NCI-H128 (cell line): ENCODE results near the gene BRD7.

ENCODE experiments used
- DNase-seq: peaks from one replicate; lab custom pipeline; 2025; ENCODE audit not compliant: unreplicated experiment; lab: John Stamatoyannopoulos, UW

BRD7 gene

DNA sequence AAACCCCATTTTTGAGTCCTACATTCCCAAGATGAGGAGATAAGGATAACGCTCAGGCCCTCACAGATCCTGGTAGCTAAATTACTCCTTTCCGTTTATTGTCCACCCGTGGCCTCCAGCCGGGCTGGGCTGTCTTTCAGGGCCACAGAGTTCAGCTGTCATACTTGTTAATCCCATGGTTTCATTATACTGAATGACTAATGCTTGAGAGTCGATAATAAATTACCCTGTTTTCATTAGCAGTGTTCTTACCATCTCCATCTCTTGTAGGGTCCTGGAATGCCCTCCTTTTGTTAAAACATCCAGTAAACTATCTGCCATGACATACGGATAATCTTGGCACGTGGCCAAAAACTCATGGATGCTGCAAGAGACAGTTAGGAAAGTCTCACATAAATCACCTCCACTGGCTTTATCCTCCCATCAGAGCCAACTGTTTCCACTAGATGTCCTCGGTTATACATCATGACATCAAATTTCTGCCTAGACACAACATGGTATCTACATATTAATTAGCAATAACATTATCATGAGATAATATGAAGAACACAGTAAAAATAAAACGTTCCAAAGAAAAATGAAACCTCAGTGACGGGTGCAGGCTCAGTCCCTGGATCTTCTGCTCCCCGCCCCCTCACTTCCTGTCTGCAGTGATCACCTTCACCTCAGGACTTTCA, 45.3 kb downstream of the BRD7 start:
- no peak for DNase-seq

DNA sequence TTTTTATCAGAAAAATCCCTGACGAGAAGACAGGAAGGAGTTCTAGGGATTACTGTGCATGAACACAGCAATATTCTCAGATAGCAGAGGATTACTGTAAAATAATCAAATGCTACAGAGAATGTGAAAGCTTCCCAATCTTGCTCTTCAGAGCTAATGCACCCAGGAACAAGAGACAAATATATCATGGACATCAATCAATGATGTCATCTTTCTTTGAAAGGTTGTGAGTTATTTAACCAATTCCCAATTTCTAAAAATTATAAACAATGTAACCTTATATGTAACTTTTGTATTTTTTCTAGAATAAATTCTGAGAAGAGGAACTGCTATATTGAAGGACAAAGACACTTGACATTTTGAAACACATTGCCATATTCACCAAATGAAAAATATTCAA, 46.5 kb downstream of the BRD7 start:
- no peak for DNase-seq

GRCh38 chr16:50320310-50320709, 48.5 kb downstream of the BRD7 start:
- no peak for DNase-seq

DNA sequence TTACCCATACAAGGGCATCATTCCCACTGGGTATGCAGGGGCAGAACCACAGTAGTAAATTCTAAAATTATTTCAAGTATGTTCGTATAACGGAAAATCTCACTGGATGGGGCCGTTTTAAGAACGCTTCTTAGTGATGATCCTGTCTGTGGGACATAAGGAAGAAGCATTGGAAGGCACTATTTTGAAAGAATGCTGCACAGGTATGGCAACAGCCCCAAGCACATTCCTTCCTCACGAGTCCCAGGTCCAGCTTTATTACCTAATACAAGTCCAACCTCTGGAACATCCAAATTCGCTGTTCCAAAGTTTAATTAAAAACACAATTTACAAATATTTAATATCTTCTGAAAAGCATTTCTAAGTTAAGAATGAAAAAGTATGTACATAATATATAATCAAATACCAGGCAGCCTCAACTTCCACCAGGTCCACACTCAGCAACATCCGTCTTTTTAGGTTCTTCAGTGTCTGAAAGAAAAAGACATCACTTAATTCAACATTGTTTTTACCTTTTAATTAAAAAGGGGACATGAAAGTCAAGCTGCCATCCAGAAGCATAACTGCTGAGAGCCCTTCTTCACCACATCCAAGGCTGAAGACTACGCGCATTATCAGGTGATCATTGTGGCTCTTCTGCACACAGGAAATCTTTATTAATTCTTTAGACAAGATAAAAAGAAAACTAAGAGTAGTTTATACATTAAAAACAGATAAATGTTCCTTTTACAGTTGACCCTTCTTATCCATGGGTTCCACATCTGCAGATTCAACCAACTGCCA, 49.8 kb downstream of the BRD7 start:
- no peak for DNase-seq

- DNase-seq, result no peak
Measured at GRCh38 chr16:50316848-50317630, 51.7 kb downstream of the BRD7 start.

DNA sequence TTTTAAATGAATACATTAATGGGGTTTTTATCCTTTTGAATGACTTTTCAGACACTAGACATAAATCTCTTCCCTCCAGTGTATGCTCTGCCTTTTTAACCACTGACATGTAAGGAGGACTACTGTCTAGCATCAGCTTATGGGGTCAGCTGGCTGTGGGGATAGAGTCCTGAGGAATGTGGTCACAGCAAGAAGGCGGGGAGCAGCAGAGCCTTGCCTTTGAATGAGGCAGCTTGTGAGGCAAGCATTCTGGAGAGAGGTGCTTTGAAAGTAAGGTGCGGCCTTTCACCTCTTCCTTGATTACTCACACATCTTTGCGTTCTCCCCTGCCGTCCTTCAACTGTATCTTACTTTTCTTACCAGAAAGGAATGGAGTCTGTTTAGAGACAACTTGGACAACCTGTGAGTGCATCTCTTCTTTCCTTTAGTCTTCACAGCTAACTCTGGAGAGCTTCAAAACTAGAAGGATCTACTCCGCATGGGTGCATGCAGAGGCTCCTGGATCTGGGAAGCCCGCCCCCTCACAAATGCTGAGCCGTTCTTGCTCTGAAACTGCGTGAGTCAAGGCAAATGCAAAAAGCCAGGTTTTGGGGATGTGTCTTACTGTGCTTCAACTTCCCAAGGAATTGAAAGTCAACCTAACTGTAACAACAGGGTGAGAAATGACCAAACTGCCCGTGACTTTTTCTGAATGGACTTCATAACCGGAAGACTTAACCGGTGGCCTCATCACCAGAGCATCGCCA, 52.5 kb downstream of the BRD7 start:
- no peak for DNase-seq

DNA sequence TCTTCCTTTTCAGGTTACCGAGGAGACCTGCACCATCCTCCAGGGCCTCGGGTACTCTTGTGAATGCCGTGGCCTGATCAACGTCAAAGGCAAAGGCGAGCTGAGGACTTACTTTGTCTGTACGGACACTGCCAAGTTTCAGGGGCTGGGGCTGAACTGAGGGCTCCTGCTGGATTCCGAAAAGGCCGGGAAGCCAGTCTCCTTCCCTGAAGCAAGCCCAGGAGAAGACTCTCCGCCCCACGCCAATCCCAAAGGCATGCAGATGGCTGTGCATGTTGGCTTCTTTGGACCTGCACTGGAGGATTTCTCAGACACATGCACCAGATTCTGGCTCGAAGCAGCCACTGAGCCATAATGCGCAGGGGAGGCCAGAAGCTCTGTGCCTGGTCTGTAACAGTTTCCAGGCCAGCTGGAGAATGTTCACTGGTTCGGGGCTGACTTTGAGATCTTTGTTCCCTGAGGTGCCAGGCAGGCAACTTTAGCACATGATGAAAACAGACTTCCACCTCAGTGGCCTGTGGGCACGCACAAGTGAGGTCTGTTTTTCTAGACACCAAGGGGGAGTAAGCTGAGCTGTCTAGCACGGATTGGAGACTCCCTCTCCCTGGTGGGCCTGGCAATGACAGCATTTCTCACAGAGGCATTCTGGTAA, 53.3 kb downstream of the BRD7 start:
- DNase-seq, result no peak

GRCh38 chr16:50314665-50315064, 54.1 kb downstream of the BRD7 start:
- DNase-seq, result no peak

DNA sequence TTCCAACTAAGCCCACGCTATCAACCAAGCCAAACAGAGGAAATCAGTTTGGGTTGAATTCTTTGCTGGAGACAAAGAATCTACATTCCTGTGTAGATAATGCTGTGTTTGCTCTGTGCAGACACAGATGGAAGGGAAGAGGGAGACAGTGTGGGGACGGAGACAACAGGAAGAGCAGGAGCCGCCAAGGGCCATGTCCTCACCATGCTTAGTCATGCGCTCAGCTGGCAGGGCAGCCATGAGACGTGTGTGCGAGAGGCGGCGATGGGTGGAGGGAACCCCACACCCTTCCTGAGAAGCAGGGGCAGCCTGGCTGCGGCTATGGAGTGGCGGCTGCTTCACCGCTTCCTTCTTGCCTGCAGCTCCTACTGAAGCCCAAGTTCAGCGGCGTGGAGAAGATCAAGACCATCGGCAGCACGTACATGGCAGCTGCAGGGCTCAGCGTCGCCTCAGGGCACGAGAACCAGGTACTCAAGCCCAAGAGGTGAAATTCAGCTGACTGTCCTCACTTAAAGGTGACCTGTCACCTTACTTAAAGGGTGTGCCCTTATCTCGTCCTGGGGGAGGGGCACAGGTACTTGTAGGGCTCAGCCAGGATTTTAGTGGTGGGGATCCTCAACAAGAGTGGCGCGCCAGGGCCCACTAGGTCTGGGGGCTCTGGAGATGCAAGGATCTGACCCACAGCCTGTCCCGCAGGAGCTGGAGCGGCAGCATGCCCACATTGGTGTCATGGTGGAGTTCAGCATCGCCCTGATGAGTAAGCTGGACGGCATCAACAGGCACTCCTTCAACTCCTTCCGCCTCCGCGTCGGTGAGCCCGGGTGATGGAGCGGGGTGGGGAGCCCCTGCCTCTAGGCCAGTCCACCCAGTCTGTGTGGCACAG, 55.0 kb downstream of the BRD7 start:
- no peak for DNase-seq

DNA sequence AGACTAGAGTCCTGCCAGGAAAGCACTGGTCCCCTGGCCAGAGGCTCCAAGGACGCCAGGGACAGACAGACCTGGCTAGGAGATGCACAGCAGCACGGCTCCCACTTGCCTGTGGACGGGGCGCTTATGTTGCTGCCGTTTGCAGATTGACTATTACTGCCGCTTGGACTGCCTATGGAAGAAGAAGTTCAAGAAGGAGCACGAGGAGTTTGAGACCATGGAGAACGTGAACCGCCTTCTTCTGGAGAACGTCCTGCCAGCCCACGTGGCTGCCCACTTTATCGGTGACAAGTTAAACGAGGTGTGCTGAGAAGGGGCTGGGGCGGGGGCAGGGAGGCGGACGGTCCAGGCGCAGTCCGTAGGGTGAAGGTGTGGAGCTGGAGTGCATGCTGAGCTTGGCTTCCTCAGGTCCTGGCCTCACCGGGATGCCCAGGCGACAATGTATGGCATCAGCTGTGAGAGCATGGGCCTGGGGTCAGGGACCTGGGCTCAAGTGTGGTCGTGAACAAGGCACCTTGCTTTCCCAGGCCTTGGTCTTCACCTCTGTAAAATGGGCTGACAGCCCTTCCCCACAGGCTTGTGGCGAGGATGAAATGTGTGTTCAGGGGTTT, 56.8 kb downstream of the BRD7 start:
- no peak for DNase-seq

DNA sequence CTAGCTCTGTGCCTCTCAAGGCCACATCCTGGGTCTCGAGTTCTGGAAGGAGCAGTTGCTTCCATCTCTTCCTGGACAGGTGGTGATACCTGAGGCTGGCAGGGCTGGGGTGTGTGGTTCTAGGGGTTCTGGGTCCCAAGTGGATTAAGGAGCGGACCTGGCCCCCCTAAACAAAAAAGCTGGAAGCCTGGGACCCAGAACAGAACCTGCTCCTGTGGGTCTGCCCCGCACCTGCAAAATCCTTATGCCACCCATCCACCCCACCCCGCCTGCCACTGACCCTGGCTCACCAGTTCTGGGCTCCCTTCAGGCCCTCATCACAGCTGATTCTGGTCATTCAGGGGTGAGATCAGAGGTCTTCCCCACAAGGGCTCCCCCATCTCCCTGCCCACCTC, 57.7 kb downstream of the BRD7 start:
- DNase-seq, result no peak

DNA sequence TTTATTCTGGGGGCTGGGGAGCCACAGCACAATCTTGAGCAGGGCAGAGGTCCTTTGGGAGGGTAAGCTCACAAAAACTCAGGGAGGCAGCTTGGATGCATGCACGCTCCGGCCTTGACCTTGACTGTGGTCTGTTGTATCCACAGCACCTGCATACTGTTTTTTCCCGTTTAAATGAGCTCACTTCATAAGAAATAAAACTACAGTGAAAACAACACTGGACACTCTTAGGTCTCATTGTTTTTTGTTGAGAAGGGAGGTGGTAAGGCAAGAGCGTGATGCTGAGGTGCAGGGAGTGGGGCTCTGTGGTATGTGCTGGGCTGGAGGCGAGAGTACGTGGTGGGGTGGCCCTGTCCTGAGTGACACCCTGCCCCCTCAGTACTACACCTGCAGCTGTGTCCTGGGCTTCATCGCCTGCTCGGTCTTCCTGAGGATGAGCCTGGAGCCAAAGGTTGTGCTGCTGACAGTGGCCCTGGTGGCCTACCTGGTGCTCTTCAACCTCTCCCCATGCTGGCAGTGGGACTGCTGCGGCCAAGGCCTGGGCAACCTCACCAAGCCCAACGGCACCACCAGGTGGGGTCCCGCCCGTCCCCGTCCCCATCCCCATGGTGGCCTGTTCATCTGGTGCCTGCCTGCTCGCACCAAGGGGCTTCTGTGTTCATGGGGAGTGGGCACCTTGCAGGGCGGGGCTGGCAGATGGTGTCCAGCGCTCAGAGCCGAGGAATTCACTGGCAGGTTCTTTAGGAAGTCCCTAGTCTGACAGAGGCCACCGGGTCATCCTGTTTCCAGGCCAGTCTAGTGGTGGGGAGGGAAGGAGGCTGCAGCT, 58.3 kb downstream of the BRD7 start:
- DNase-seq, result no peak

DNA sequence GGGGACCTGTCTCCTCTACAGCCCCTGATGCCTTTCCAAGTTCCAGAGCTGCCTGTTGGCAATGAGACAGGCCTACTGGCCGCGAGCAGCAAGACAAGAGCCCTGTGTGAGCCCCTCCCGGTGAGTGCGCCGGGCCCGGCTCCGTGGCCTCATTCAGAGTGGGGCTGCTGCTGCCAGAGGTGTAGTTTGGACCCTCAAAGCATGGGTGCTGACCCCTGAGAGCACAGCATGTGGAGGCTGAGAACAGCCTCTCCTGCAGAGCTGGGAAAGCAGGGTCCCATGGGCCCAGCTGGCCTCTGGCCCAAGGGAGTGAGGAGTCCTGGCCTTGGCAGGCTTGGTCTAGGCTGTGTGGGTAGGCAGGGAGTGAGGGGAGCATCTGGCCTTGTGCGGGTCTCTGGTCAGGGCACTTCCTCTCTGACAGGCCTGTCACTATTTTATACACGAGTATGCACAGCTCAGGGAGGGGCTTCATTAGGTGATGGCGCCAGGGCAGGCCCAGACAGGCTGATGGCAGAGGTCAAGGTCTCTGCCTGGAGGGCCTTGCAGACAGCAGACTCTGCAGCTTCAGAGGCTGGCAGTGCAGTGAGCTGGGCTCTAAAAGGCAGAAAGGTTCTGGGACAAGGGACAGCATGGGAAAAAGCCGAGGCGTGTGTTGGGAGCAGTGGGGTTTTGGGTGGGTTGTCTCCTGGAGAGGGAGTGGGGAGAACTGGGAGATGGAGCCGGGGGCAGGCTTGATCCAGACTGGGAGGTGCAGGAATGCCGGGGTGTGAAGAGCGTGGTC, 59.1 kb downstream of the BRD7 start:
- no peak for DNase-seq

DNA sequence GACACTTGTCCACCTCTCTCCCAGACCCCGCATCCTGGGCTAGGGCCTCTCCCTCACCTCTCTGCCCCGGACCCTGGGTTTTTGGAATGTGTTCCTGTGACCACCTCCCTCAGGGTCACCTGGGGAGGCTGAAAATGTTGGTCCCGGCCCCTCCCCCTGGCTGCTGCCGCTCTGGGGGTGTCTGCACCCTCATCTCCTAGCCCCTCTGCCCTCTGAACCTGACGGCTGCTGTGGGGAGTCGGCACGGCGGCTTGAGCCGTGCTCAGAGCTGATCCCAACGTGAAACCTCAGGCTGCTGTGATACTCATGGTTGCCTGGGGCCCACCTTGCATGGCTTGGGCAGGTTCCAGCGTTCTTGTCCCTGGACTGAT, 59.6 kb downstream of the BRD7 start:
- DNase-seq, result no peak

GRCh38 chr16:50308237-50308965, 60.4 kb downstream of the BRD7 start:
- no peak for DNase-seq

GRCh38 chr16:50306287-50306686, 62.5 kb downstream of the BRD7 start:
- DNase-seq, result no peak

DNA sequence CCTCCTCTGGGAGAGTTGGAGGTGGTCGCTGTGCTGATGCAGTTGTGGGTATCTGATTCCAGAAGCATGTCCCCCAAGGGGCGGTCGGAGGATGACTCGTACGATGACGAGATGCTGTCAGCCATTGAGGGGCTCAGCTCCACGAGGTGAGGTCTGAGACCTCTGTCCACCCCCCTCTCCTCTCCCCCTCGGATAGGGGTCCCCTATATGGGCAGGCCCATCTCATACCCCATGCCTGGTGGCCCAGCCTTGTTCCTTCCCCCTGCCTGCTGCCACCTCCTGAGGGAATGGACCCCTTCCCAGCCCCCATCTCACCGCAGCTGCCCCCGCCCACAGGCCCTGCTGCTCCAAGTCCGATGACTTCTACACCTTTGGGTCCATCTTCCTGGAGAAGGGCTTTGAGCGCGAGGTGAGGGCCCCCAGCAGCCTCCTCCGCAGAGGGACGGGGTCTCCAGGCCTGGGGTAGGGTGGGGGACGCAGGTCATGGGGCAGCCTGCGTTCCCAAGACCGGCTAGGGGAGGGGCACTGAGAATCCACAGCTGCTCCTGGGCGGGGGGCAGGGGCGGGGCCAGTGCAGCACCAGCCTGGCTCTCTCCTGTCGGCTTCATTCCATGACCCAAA, 63.2 kb downstream of the BRD7 start:
- no peak for DNase-seq
